Activated T-cell treated with anti-CD3 and anti-CD28 coated beads for 48 hours (primary cell): ENCODE results near the gene RLIM.

ENCODE experiments used
- DNase-seq: peaks from one replicate; pipeline ENCODE4 v3.0.0-alpha.2; 2020; ENCODE audit warnings: low read depth

RLIM gene

DNA sequence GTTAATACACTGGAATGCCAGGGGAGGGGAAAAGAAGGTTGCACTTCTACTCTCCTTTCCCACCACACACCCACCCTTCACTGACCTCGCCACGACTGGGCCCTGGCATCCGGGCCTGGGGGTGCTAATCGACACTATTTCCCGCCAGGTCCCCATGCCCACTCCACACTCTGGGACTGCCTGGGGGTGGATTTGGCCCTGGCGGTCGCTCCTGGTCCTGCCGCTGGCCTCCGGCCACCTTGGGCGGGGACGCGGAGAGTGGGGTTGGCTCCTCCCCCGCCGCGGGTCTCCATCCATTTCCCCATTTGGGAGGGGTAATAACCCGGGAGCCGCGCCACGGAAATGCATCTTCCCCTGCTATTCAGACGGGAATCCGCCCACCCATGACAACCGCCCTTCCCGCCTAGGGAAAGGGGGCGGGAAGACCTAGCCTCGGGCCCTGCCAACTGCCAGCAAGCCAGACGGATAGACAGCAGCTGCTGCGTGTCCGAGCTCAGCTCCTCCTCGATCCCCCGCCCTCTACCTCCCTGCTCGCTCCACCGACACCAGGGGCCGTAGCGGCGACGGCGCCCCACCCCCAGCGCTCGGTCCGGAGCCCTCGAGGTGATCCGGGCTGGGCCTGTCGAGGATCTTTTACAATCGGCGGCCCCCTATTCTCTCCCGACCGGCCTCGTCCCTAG, 78.1 kb downstream of the RLIM start:
- DNase-seq: no peak

DNA sequence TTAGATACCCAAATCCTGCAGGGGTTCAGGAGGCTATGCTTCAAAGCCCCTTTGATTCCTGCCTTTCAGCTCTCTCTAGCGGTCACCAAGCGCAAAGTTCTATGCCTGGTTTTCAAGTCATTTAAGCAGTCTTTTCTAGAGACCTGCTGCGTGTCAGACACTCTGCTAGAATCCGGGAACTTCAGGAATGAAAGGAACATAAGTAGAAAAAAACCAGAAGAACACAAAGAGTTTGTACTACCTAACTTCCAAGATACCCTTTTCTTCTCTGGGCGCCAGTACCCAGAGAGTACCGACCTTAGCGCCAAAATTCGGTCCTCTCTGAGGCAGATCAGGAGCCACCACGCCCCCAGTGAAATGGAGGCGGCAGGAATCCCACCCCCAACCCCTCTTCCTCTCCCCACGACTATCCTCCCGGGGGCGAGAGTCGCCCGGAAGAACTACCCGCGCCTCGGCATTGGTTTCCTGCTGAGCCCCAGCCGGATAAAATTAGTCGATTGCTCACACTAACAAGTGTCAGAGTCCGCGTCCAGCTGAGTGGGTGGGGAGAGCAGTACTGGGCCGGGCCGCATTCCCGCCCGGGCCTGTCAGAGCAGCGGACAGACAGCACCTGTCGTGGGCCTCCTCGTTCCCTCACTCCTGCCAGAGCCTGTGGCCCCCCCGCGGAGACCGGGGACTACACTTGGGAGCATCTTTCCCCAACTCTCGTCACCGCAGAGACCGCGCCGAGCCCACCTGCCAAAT, 78.8 kb downstream of the RLIM start:
- DNase-seq: no peak
